Measurements from ENCODE around the gene OR52J3. TPM values are rescaled to one million over a fixed set of nuclear protein-coding genes. Genes with fewer than 3 reads are reported as not detected.

The OR52J3 gene
- polyA plus RNA-seq, 5 donors: not detected

DNA sequence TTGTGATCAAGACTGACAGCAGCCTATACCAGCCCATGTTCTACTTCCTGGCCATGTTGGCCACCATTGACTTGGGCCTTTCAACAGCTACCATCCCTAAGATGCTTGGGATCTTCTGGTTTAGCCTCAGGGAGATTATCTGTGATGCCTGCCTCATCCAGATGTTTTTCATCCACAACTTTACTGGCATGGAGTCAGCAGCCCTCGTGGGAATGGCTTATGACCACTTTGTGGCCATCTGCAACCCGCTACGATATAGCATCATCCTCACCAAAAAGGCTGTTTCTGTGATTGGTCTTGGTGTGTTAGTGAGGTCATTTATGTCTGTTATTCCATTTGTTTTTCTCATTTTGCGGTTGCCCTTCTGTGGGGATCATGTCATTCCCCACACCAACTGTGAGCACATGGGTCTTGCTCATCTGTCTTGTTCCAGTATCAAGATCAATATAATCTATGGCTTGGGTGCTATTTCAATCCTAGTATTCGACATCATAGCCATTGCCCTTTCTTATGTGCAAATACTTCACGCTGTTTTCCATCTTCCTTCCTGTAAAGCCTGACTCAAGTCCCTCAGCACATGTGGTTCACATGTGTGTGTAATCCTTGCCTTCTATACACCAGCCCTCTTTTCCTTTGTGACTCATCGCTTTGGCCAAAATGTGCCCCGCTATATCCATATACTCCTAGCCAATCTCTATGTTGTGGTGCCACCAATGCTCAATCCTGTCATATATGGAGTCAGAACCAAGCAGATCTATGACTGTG is 46.7 kb downstream of the OR52J3 start:
- no peak for DNase-seq

DNA sequence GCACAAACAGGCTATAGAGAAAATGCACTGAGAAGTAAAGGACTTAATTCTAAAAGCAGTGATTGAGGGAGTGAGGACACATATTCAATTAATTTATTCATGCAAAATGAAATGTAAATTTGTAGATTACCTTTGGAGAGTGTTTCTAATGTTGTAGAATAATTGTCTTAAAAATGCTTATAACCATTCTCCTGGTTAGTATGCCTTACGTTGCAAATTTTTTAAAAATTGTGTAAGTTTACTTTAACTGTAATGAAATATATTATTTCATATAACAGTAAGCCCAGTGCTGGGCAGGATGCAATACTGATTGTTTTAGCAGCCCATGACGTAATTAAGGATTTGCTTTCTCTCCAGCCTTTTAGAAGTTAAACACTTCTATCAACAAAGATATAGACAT is 49.7 kb downstream of the OR52J3 start:
- no peak for DNase-seq

Other genes with a start within 250 kb of the OR52J3 start
- gene OR52R1, start 242.1 kb upstream of the OR52J3 start, polyA plus RNA-seq (ENCODE audit: insufficient read depth in 1 of 5, insufficient read length in 5 of 5, low replicate concordance in 1 of 5): not detected
- not detected for gene OR51F2, start 225.2 kb upstream of the OR52J3 start, polyA plus RNA-seq (ENCODE audit: insufficient read depth in 1 of 5, insufficient read length in 5 of 5, low replicate concordance in 1 of 5)
- gene OR51S1, start 197.3 kb upstream of the OR52J3 start, polyA plus RNA-seq (ENCODE audit: insufficient read depth in 1 of 5, insufficient read length in 5 of 5, low replicate concordance in 1 of 5): not detected
- gene OR51T1, start 164.6 kb upstream of the OR52J3 start, polyA plus RNA-seq (ENCODE audit: insufficient read depth in 1 of 5, insufficient read length in 5 of 5, low replicate concordance in 1 of 5): not detected
- gene OR51A7, start 142.7 kb upstream of the OR52J3 start, polyA plus RNA-seq (ENCODE audit: insufficient read depth in 1 of 5, insufficient read length in 5 of 5, low replicate concordance in 1 of 5): not detected
- gene OR51G2, start 127.2 kb upstream of the OR52J3 start, polyA plus RNA-seq (ENCODE audit: insufficient read depth in 1 of 5, insufficient read length in 5 of 5, low replicate concordance in 1 of 5): not detected
- not detected for gene OR51G1, start 122.2 kb upstream of the OR52J3 start, polyA plus RNA-seq (ENCODE audit: insufficient read depth in 1 of 5, insufficient read length in 5 of 5, low replicate concordance in 1 of 5)
- gene OR51A4, start 98.9 kb upstream of the OR52J3 start, polyA plus RNA-seq (ENCODE audit: insufficient read depth in 1 of 5, insufficient read length in 5 of 5, low replicate concordance in 1 of 5): not detected
- gene OR51A2, start 90.8 kb upstream of the OR52J3 start, polyA plus RNA-seq (ENCODE audit: insufficient read depth in 1 of 5, insufficient read length in 5 of 5, low replicate concordance in 1 of 5): not detected
- under 1 TPM; 0.01 to 0.04 (median 0.04) TPM for gene OR51L1, start 51.7 kb upstream of the OR52J3 start, polyA plus RNA-seq (ENCODE audit: insufficient read depth in 1 of 5, insufficient read length in 5 of 5, low replicate concordance in 1 of 5)
- not detected for gene OR52E2, start 13.1 kb downstream of the OR52J3 start, polyA plus RNA-seq (ENCODE audit: insufficient read depth in 1 of 5, insufficient read length in 5 of 5, low replicate concordance in 1 of 5)
- not detected for gene OR52E1, start 23.0 kb downstream of the OR52J3 start, polyA plus RNA-seq (ENCODE audit: insufficient read depth in 1 of 5, insufficient read length in 5 of 5, low replicate concordance in 1 of 5)
- gene OR52A5, start 91.8 kb downstream of the OR52J3 start, polyA plus RNA-seq (ENCODE audit: insufficient read depth in 1 of 5, insufficient read length in 5 of 5, low replicate concordance in 1 of 5): not detected
- under 1 TPM in 4 of 5 donors, not detected in 1; 0.01 to 0.04 (median 0.03) TPM for gene OR52A1, start 108.2 kb downstream of the OR52J3 start, polyA plus RNA-seq (ENCODE audit: insufficient read depth in 1 of 5, insufficient read length in 5 of 5, low replicate concordance in 1 of 5)
- gene OR51V1, start 154.2 kb downstream of the OR52J3 start, polyA plus RNA-seq (ENCODE audit: insufficient read depth in 1 of 5, insufficient read length in 5 of 5, low replicate concordance in 1 of 5): not detected
- gene HBB, start 180.5 kb downstream of the OR52J3 start, polyA plus RNA-seq (ENCODE audit: insufficient read depth in 1 of 5, insufficient read length in 5 of 5, low replicate concordance in 1 of 5): 100 to 1,000 TPM; 224 to 542 (median 306) TPM
- 1 to 10 TPM in 1 of 5 donors, under 1 TPM in 4; 0.53 to 1.7 (median 0.76) TPM for gene HBD, start 188.0 kb downstream of the OR52J3 start, polyA plus RNA-seq (ENCODE audit: insufficient read depth in 1 of 5, insufficient read length in 5 of 5, low replicate concordance in 1 of 5)
- gene HBG1, start 203.3 kb downstream of the OR52J3 start, polyA plus RNA-seq (ENCODE audit: insufficient read depth in 1 of 5, insufficient read length in 5 of 5, low replicate concordance in 1 of 5): 1,000 to 10,000 TPM in 2 of 5 donors, 10 to 100 TPM in 2, 1 to 10 TPM in 1; 5.7 to 2,030 (median 15.8) TPM
- gene HBG2, start 208.3 kb downstream of the OR52J3 start, polyA plus RNA-seq (ENCODE audit: insufficient read depth in 1 of 5, insufficient read length in 5 of 5, low replicate concordance in 1 of 5): 1,000 to 10,000 TPM; 2,971 to 7,439 (median 4,881) TPM
- gene HBE1, start 223.4 kb downstream of the OR52J3 start, polyA plus RNA-seq (ENCODE audit: insufficient read depth in 1 of 5, insufficient read length in 5 of 5, low replicate concordance in 1 of 5): 10 to 100 TPM in 3 of 5 donors, 1 to 10 TPM in 2; 6.2 to 50.3 (median 10.6) TPM

Measured in right lung (tissue), 5 donors.